ENCODE measurements around the gene FOXC2. TPM values are rescaled to one million over a fixed set of nuclear protein-coding genes. Genes with fewer than 3 reads are reported as not detected.

The FOXC2 gene
- total and polyA plus RNA-seq, 2 donors (not counting 3 experiments of a cell fraction or from before 2014, with no cell fraction given) = 7.7 to 44.0 TPM

DNA sequence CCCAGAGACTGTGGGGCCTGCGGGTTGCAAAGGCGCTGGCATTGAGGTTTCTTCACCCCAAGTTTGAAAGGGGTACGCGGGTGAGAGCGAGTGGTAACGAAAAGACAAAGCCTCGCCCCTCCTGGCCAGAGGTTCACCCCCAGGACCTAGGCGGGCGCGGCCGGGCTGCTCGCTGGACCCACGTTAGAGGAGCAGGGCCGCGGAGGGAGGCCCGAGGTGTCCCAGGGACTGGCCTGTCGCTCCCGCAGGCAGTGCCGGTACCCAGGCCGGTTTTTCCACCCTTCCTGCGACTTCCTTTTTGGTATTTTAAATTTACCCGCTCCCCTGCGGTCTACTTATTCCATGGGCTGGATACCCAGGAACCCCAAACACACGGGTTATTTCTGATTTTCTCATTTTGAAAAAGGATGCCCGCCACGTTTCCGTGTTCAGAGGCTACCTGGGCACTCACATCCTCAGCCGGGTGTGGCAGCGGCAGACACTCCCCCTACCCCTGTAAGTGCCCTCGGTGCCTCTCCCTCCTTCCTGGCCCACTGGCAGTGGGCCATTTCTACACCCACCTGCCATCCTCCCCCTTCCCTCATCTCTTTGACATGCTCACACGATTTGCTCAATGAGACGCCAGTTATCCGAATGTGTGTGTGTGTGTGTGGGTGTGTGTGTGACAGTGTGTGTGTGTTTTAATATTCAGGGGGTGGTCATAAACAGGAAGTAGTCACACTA lies 10.1 kb downstream of the FOXC2 start:
- no peaks in the 10 kb centered on the region for H3K27me3 ChIP-seq (ENCODE audit: control insufficient read depth in 2 of 2, insufficient read depth in 2 of 2, low read length in 2 of 2)
- no peaks in the 10 kb centered on the region for H3K9me3 ChIP-seq (replicated peaks; ENCODE audit: control insufficient read depth, insufficient read depth, low read length)
- peaks cover 58% of the 10 kb centered on the region for H3K79me2 ChIP-seq (ENCODE audit: control insufficient read depth, insufficient read depth, low read length)
- H3K4me2 ChIP-seq (ENCODE audit: insufficient read depth, low read length) = peak overlapping the region; percentile 84
- H4K20me1 ChIP-seq (replicated peaks; ENCODE audit: control insufficient read depth, extremely low read depth, insufficient read depth, low read length) = no peaks in the 10 kb centered on the region
- TF ChIP-seq EZH2 (IDR thresholded peaks at IDR 0.05; ENCODE audit: borderline replicate concordance, low read depth, low read length, severe bottlenecking) = no peak
- no peak for TF ChIP-seq MYC (IDR thresholded peaks at IDR 0.05; ENCODE audit: low read depth, low read length)
- H3K4me1 ChIP-seq (ENCODE audit: control insufficient read depth, extremely low read depth, insufficient read depth, low read length) = peaks cover 49% of the 10 kb centered on the region
- intact Hi-C loops (cut with micrococcal nuclease) (loop anchor here (1.0 kb wide), 1 partner anchor 104 kb away; no protein-coding TSS in a partner anchor), dilution Hi-C loops (cut with MboI; ENCODE audit: extremely low pct_ligation_motif_present, low sequenced_read_pairs) (no loop called here)
- no peak for DNase-seq (ENCODE audit: low read depth, low spot score)
- H3K9ac ChIP-seq (replicated peaks; ENCODE audit: extremely low read depth, insufficient read depth, low read length) = peak overlapping the region; percentile 82
- TSS peak; percentile 36 for BruUV-seq (replicated peaks)
- H3K9me1 ChIP-seq (replicated peaks; ENCODE audit: control insufficient read depth, extremely low read depth, insufficient read depth, low read length) = no peaks in the 10 kb centered on the region
- ChIA-PET POLR2A (interaction anchor here (0.7 to 1.3 kb wide), 9 partner anchors 9 to 441 kb away, joined by 3 to 8 read pairs (median 3); no protein-coding TSS in a partner anchor), CTCF (interaction anchor here (0.5 to 3.1 kb wide), 31 partner anchors 8 to 702 kb away, joined by 3 to 36 read pairs (median 4); no protein-coding TSS in a partner anchor)
- peak overlapping the region; percentile 33 to 67 (median 62) for H3K4me3 ChIP-seq (replicated peaks in 1 of 3; ENCODE audit: insufficient read depth in 1 of 3, low read depth in 1 of 3, low read length in 3 of 3)
- peak; percentile 56 for FAIRE-seq
- peaks cover 0 to 8% of the 10 kb centered on the region in 2 experiments for H3K36me3 ChIP-seq (ENCODE audit: control insufficient read depth in 2 of 2, extremely low read depth in 1 of 2, insufficient read depth in 2 of 2, low read length in 2 of 2)
- no peak overlapping the region for H2AFZ ChIP-seq (ENCODE audit: low read depth, low read length)
- H3K27ac ChIP-seq (ENCODE audit: insufficient read depth, low read depth, low read length) = peak overlapping the region; percentile 82

DNA sequence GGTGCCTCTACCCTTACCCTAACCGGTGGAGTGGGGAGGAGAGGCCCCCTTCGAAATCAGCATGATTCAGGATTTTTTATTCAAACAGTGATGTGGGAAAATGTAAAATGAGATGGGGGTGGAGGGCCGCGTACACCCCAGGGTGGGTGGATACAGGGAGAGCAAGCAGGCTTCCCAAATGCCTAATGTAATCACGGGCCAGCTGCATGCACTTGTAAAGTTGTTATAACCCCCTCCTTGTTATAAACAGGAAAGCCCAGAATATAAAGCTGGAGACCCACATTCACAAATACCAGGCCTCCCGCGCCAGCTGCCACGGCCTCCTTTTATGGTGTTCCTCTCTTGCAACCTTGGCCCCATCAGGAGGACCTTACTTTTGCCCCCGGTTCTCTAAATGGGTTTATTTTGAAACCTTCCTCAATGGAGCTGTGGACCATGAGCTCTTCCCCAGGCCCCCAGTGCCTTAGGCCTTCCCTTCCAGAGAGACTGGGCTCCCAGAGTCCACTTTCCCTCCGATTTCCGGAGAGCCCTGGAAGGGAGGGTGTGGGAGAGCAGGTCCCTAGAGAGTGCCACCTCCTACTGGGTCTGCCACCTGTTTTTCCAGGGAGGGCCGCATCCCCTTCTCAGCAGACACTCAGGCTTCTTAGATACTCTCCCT lies 10.8 kb downstream of the FOXC2 start:
- H3K9me1 ChIP-seq (replicated peaks; ENCODE audit: control insufficient read depth, extremely low read depth, insufficient read depth, low read length) = no peaks in the 10 kb centered on the region
- TF ChIP-seq, protein P1, sequence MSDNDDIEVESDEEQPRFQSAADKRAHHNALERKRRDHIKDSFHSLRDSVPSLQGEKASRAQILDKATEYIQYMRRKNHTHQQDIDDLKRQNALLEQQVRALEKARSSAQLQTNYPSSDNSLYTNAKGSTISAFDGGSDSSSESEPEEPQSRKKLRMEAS (IDR thresholded peaks at IDR 0.05; ENCODE audit: insufficient read depth, insufficient read length) = no peak
- TF ChIP-seq, protein P2, sequence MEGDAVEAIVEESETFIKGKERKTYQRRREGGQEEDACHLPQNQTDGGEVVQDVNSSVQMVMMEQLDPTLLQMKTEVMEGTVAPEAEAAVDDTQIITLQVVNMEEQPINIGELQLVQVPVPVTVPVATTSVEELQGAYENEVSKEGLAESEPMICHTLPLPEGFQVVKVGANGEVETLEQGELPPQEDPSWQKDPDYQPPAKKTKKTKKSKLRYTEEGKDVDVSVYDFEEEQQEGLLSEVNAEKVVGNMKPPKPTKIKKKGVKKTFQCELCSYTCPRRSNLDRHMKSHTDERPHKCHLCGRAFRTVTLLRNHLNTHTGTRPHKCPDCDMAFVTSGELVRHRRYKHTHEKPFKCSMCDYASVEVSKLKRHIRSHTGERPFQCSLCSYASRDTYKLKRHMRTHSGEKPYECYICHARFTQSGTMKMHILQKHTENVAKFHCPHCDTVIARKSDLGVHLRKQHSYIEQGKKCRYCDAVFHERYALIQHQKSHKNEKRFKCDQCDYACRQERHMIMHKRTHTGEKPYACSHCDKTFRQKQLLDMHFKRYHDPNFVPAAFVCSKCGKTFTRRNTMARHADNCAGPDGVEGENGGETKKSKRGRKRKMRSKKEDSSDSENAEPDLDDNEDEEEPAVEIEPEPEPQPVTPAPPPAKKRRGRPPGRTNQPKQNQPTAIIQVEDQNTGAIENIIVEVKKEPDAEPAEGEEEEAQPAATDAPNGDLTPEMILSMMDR (IDR thresholded peaks at IDR 0.05; ENCODE audit: extremely low read depth in 1 of 2, insufficient read depth in 1 of 2, low read depth in 1 of 2, low read length in 2 of 2) = no peak
- TF ChIP-seq GATA2 (IDR thresholded peaks at IDR 0.05; ENCODE audit: insufficient read depth, insufficient read length, low read depth, low read length) = no peak
- no peak for TF ChIP-seq EZH2 (IDR thresholded peaks at IDR 0.05; ENCODE audit: borderline replicate concordance, low read depth, low read length, severe bottlenecking)
- no peak for TF ChIP-seq JUN (IDR thresholded peaks at IDR 0.05; ENCODE audit: borderline replicate concordance, insufficient read depth, insufficient read length, low read depth)
- TF ChIP-seq FOS (IDR thresholded peaks at IDR 0.05; ENCODE audit: borderline replicate concordance, insufficient read depth, low read length) = no peak
- no peak for TF ChIP-seq POLR2A (IDR thresholded peaks at IDR 0.05; ENCODE audit: low read depth, low read length)
- TF ChIP-seq MYC (IDR thresholded peaks at IDR 0.05; ENCODE audit: low read depth, low read length) = no peak
- TF ChIP-seq POLR2AphosphoS5 (IDR thresholded peaks at IDR 0.05; ENCODE audit: insufficient read depth, low read depth, low read length) = no peak
- peaks cover 42% of the 10 kb centered on the region for H3K4me1 ChIP-seq (ENCODE audit: control insufficient read depth, extremely low read depth, insufficient read depth, low read length)
- intact Hi-C loops (cut with micrococcal nuclease) = no loop called here
- dilution Hi-C loops (cut with MboI; ENCODE audit: extremely low pct_ligation_motif_present, low sequenced_read_pairs) = no loop called here
- H3K27ac ChIP-seq (ENCODE audit: insufficient read depth, low read depth, low read length) = peak overlapping the region; percentile 82
- no peaks in the 10 kb centered on the region for H3K9me3 ChIP-seq (replicated peaks; ENCODE audit: control insufficient read depth, insufficient read depth, low read length)
- no peaks in the 10 kb centered on the region for H3K27me3 ChIP-seq (ENCODE audit: control insufficient read depth in 2 of 2, insufficient read depth in 2 of 2, low read length in 2 of 2)
- no peaks in the 10 kb centered on the region for H4K20me1 ChIP-seq (replicated peaks; ENCODE audit: control insufficient read depth, extremely low read depth, insufficient read depth, low read length)
- H2AFZ ChIP-seq (ENCODE audit: low read depth, low read length) = no peak overlapping the region
- H3K9ac ChIP-seq (replicated peaks; ENCODE audit: extremely low read depth, insufficient read depth, low read length) = peak overlapping the region; percentile 82
- no TSS peak for BruUV-seq (replicated peaks)
- peak overlapping the region; percentile 84 for H3K4me2 ChIP-seq (ENCODE audit: insufficient read depth, low read length)
- peak; percentile 49 for DNase-seq (ENCODE audit: low read depth, low spot score)
- CTCF ChIA-PET = interaction anchor here (0.7 to 1.7 kb wide), 6 partner anchors 13 to 485 kb away, joined by 3 to 6 read pairs (median 3); no protein-coding TSS in a partner anchor
- peak; percentile 56 for FAIRE-seq
- peaks cover 0 to 8% of the 10 kb centered on the region in 2 experiments for H3K36me3 ChIP-seq (ENCODE audit: control insufficient read depth in 2 of 2, extremely low read depth in 1 of 2, insufficient read depth in 2 of 2, low read length in 2 of 2)
- H3K4me3 ChIP-seq (replicated peaks in 1 of 3; ENCODE audit: insufficient read depth in 1 of 3, low read depth in 1 of 3, low read length in 3 of 3) = peak overlapping the region in 2 of 3 experiments; percentile 62 to 67
- H3K79me2 ChIP-seq (ENCODE audit: control insufficient read depth, insufficient read depth, low read length) = peaks cover 51% of the 10 kb centered on the region
- POLR2A ChIA-PET = interaction anchor here (1.3 kb wide), 1 partner anchor 87 kb away, joined by 3 read pairs; no protein-coding TSS in a partner anchor

All from endothelial cell of umbilical vein (primary cell).